GM15510 (cell line): ENCODE data around the gene SLC6A4.

Experiments used
- POLR2A ChIP-seq: IDR thresholded peaks from 3 replicates; pipeline ENCODE4 v1.6.1; 2011; ENCODE audit warnings: borderline replicate concordance; ENCODE audit not compliant: insufficient read length; ENCODE audit errors: extremely low read depth

The SLC6A4 gene

GRCh38 chr17:30246460-30246859, 11.0 kb upstream of the SLC6A4 start:
- TF ChIP-seq POLR2A: no peak

GRCh38 chr17:30244853-30245385, 9.4 kb upstream of the SLC6A4 start:
- TF ChIP-seq POLR2A: no peak

GRCh38 chr17:30243568-30243967, 8.1 kb upstream of the SLC6A4 start:
- TF ChIP-seq POLR2A: no peak

GRCh38 chr17:30243002-30243401, 7.5 kb upstream of the SLC6A4 start:
- TF ChIP-seq POLR2A: no peak

- TF ChIP-seq POLR2A: no peak
These were observed 5.6 kb upstream of the SLC6A4 start for GRCh38 chr17:30241051-30241450.

- TF ChIP-seq POLR2A: no peak
These were observed 4.7 kb upstream of the SLC6A4 start for GRCh38 chr17:30240177-30240576.

GRCh38 chr17:30239089-30239462, 3.6 kb upstream of the SLC6A4 start:
- no peak for TF ChIP-seq POLR2A

GRCh38 chr17:30238387-30239088, 3.0 kb upstream of the SLC6A4 start:
- no peak for TF ChIP-seq POLR2A

GRCh38 chr17:30238003-30238344, 2.5 kb upstream of the SLC6A4 start:
- no peak for TF ChIP-seq POLR2A

- TF ChIP-seq POLR2A: no peak
These were observed 2.0 kb upstream of the SLC6A4 start for GRCh38 chr17:30237296-30238002.

- TF ChIP-seq POLR2A: no peak
These were observed 1.3 kb upstream of the SLC6A4 start for GRCh38 chr17:30236766-30237165.

GRCh38 chr17:30236297-30236624, 764 bp upstream of the SLC6A4 start:
- no peak for TF ChIP-seq POLR2A

- no peak for TF ChIP-seq POLR2A
These were observed 533 bp downstream of the SLC6A4 start for GRCh38 chr17:30234964-30235363.

GRCh38 chr17:30234296-30234695, 1.2 kb downstream of the SLC6A4 start:
- no peak for TF ChIP-seq POLR2A

- TF ChIP-seq POLR2A: no peak
These were observed 2.6 kb downstream of the SLC6A4 start for GRCh38 chr17:30232824-30233427.

- TF ChIP-seq POLR2A: no peak
These were observed 3.3 kb downstream of the SLC6A4 start for GRCh38 chr17:30232015-30232823.

GRCh38 chr17:30230596-30231125, 4.8 kb downstream of the SLC6A4 start:
- TF ChIP-seq POLR2A: no peak
